HT1080 (cell line): ENCODE results near the gene GUCY2C. TPM values are rescaled to one million over a fixed set of nuclear protein-coding genes. Genes with fewer than 3 reads are reported as not detected.

Source experiments
- DNase-seq: peaks from one replicate; pipeline ENCODE4 v3.0.0-alpha.2; 2015; ENCODE audit warnings: low read depth
- total RNA-seq: library from RNA; depleted of rRNA; stranded (reverse); fragments of >200 nt; shearing (Covaris generic); gene quantifications from 2 replicates; pipeline ENCODE4 v1.2.3, GENCODE V29; 2014

Gene GUCY2C
- total RNA-seq, 1 experiment from 2014 or later: not detected

DNA sequence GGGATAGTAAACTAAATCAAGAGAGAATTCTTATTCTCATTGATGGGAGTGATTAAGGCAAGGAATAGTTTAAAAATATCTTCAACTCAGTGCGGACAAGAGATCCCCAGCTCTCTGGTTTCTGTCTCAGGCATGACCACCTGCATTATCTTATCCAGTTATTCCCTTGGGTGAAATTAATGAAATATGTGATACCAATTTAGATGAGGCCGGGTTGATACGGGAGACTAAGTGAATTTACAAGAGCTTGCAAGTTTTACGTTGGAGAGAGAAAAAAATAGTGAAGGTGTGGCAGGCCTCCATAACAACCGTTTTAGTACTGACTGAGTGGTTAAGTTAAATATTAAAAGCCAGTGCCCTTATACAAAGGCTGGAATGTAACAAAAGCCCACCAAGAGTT, 67.6 kb downstream of the GUCY2C start:
- DNase-seq: no peak

- no peak for DNase-seq
Measured at GRCh38 chr12:14621826-14622225, 74.6 kb downstream of the GUCY2C start.

DNA sequence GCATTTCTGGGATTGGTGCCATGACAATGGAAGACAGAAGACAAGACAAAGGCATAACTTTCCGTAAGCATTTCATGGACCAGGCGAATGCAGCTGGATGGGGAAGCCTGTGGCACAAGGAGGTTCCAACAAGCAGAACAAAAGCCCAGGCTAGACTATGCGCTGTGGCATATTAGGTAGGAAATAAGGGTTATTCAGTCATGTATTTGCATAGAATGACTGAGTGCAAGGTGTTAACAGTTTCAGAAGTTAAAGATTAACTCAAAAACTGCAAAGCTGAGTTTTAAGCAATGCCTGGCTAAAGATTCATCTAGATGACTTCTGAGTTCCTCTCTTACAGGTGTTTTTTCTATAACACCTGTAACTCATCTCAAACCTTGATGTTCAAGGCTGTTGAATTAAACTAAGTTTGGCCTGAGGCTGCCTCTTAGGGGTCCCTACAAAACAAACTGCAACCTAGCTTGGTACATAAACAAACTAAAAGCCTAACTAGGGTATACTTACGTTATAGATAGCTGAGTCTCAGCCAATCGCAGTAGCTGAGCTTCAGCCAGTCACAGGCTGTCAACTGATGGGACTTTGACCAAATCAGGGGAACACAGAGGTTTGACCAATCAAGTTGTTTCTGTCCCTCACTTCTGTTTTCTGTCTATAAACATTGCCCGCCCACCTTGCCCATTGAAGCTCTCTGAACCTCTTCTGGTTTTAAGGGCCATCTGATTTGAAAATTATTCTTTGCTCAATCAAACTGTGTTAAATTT, 76.5 kb downstream of the GUCY2C start:
- no peak for DNase-seq

- peak; percentile 21 for DNase-seq
Measured at GRCh38 chr12:14618983-14619382, 77.4 kb downstream of the GUCY2C start.

GRCh38 chr12:14614704-14615121, 81.7 kb downstream of the GUCY2C start:
- peak; percentile 1 for DNase-seq

GRCh38 chr12:14613718-14614117, 82.7 kb downstream of the GUCY2C start:
- no peak for DNase-seq

DNA sequence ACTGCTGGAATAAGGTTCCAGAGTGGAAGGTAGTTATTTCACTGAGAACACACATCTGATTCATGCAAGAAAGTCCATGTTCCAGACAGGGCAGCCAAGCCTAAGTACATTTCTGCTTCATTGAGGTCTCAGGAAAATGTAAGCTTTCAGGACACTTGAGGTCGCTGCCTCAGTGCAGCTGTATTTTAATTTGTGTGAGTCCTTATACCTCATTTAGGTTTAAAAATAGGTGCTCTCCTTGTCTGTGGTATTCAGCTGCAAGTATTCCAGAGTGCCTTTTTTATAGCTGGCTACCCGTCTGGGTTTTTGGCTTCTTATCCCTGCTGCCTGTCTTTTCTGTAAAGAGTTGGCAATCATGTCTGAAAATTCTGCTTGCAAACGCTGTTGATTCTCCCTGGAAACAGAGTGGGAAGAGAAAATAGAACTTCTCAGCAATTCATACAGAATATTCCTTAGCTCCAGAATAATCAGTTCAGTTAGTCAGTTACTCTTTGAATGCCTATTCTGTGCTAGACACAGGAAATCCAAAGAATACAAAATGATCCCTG, 83.4 kb downstream of the GUCY2C start:
- no peak for DNase-seq

DNA sequence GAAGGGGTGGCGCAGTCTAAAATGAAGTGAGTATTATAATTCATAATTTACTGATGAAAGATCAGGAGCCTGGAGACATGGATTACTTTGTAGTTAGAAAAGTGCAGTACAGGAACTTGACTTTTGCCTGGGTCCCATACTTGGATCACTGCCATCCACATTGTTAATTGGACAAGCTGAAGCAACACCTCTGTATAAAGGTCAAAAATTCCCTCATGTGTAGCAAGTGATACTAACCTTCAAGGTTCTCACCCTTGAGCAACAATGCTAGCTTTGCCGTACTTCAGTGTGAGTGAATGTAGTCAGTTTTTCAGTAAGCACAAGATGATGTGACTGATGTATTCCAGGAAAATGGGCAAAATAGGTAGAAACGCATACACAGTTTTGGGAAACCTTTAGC, 84.1 kb downstream of the GUCY2C start:
- no peak for DNase-seq

- DNase-seq: no peak
Measured at GRCh38 chr12:14611640-14612203, 84.7 kb downstream of the GUCY2C start.

DNA sequence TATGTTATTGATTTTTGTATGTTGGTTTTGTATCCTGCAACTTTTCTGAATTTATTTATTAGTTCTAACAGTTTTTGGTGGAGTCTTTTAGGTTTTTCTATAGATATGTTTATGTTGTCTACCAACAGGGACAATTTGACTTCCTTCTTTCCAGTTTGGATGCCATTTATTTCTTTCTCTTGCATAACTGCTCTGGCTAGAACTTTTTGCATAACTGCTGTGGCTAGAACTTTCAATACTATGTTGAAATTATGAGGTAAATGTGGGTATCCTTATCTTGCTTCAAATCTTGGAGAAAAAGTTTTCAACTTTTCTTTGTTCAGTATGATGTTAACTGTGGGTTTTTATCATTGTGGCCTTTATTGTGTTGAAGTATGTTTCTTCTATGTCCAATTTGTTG, 88.8 kb downstream of the GUCY2C start:
- DNase-seq: no peak

- no peak for DNase-seq
Measured at GRCh38 chr12:14605401-14605989, 90.9 kb downstream of the GUCY2C start.

DNA sequence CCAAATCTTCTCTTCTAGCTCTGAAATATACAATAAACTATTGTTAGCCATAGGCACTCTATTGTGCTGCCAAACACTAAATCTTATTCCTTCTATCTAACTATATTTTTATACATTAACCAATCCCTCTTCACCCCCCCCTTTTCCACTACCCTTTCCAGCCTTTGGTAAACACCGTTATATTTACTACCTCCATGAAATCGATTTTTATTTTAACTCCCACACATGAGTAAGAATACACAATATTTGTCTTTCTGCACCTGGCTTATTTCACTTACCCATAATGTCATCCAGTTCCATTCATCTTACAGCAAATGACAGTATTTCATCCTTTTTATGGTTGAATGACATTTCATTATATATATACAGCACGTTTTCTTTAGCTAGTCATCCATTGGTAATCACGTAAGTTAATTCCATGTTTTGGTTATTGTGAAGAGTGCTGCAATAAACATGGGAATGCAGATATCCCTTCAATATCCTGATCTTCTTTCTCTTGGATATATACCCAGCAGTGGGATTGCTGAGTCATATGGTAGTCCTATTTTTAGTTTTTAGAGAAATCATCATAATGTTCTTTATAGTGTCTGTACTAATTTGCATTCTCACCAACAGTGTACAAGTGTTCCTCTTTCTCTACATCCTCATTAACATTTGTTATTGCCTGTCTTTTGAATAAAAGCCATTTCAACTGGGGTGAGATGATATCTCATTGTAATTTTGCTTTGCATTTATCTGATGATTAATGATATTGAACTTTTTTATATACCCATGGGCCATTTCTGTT, 94.5 kb downstream of the GUCY2C start:
- DNase-seq: no peak

DNA sequence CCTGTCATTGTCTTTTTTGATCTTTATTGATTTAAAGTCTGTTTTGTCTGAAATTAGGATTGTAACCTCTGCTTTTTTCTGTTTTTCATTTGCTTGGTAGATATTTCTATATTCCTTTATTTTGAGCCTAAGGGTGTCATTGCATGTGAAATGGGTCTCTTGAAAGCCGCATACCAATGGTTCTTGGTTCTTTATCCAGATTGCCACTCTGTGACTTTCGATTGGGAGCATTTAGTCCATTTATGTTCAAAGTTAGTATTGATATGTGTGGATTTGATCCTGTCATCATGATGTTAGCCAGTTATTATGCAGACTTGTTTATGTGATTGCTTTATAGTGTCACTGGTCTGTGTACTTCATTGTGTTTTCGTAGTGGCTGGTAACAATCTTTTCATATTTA, 98.9 kb downstream of the GUCY2C start:
- no peak for DNase-seq

GRCh38 chr12:14591719-14592118, 104.7 kb downstream of the GUCY2C start:
- no peak for DNase-seq

DNA sequence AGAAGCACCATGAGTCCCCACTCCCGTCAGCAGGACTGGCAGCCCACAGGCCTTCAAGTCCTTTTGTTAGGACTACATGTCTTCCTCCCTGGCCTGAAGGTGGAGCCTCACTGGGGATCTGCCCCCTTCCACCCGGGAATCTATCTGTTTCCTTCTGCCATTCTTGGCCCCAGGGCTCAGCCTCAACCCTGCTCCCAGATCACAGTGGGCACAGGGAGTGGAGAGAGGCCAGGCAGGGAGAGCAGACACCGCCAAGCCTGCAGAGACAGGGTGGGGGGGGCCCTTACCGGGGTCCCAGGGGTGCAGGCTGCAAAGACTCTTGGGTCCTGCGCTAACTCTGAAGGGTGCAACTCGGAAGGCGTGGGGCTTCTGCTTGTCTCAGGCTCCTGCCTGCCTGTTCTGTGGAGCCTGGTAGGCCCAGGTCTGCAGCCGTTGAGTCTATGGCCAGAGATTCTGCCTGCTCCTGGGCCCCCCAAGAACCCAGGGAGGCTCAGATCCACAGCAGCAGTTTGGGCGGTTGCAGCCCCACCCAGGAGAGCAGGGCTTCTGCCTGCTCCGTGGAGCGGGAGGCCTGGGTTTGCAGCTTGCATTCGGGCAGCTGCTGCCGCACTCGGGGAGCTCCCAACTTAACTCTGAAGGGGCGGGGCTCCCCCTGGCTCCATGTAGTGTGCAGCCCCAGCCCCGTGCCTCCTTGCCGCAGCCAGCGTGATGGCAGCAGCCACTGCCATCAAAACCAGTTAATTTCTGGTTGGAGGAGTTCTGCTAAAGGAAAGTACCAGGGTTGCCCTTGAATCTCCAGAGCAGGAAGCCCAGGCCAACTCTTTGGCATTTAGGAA, 107.0 kb downstream of the GUCY2C start:
- no peak for DNase-seq

DNA sequence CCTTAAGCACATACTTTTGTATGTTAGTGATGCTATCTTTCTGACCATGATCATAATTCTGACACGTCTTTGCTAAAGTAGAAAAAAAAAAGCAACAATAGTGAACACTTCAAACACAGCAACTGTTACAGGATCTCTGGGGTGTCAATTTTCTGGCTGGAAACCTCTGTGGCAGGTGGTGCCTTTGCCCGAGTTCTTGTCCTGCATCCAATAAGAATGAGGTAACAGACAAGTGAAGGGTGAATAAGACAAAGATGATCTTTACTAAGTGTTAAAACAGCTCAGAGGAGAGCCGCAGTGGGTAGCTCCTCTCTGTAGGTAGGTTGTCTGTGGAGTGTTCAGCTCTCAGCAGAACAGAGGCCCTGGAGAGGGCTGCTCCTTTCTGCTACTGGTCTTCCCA, 107.8 kb downstream of the GUCY2C start:
- no peak for DNase-seq

- DNase-seq: no peak
Measured at GRCh38 chr12:14578646-14579045, 117.8 kb downstream of the GUCY2C start.

DNA sequence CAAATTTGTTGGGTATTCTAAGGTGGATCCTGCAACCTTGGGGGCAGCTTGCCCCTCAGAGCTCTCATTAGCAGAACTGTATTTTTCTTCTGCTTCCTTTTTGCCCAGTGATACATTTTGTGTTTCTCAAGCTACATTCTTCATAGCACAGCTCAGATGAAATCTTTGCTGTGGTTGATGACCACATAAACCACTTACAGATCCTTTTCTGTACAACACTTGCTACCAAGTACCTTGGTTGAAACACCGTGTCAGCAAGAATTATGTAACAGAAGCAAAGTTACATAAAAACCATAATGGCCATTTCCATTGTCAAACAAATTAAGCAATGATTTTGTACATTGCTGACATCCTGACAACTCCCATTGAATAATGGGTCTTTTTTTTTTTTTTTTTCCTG, 119.1 kb downstream of the GUCY2C start:
- DNase-seq: peak; percentile 17

GRCh38 chr12:14576896-14577295, 119.5 kb downstream of the GUCY2C start:
- no peak for DNase-seq

- no peak for DNase-seq
Measured at GRCh38 chr12:14575585-14575984, 120.8 kb downstream of the GUCY2C start.

DNA sequence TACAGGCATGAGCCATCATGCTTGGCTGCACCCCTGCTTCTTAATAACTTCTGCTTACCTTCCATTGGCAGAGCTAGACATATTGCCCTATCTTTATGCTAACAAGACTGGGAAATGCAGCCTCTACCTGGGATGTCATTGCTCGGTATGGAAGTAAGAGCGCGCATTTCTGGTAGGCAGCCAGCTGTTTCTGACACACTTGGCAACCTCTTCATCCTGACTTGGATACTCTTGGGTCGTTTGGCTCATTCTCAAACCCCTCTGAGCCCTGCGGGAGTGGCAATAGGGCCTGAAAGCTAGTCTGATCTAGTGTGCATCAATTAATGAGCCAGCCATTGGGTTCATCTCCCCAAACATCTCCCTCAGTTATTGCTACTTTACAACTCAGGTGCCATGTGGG, 123.3 kb downstream of the GUCY2C start:
- DNase-seq: no peak
